Measurements from ENCODE around the gene DDX10. TPM values are rescaled to one million over a fixed set of nuclear protein-coding genes. Genes with fewer than 3 reads are reported as not detected.
A peak's percentile ranks its signal among the peaks of the same experiment; 100 is the strongest.

DDX10 gene
- 31.2 to 38.5 TPM (median 37.8 TPM) in 3 replicates for total RNA-seq

DNA sequence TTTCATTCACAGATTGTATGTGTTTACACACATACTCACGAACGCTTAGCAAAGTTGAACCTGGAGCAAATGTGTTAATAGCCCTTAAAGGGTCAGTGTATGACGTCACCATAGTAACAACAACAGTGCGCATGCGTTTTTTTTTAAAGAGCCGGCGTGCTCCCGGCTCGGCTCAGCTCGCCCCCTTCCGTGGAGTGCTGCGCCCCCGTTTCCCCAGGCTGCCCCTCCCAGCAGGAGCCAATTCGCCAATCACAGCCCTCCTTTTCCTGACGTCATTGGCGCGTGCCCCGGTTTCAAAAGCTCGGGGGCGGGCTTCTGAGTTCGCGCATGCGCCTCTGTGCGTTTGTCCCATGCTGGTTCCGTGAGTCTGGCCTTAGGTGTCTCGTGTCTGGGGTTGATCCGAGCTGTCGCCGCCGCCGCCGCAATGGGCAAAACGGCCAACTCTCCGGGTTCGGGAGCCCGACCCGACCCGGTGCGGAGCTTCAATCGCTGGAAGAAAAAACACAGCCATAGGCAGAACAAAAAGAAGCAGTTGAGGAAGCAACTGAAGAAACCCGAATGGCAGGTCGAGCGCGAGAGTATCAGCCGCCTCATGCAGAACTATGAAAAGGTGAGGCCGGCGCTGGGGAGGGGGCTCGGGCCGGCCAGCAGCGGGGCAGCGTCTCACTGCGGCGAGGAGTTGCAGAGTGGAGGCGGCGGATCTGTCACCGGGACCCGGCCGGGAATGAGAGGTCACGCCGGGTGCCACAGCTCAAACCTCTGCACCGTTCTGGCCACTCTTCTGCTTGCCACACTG is at the start of gene DDX10:
Gene DDX10 (plus strand): TSS at position 340 of the 796 bp plus-strand sequence. CDS start 85 bp downstream, at position 425.
- H3K9me3 Mint-ChIP-seq = no peaks in the 10 kb centered on the region
- TF ChIP-seq, protein P1, sequence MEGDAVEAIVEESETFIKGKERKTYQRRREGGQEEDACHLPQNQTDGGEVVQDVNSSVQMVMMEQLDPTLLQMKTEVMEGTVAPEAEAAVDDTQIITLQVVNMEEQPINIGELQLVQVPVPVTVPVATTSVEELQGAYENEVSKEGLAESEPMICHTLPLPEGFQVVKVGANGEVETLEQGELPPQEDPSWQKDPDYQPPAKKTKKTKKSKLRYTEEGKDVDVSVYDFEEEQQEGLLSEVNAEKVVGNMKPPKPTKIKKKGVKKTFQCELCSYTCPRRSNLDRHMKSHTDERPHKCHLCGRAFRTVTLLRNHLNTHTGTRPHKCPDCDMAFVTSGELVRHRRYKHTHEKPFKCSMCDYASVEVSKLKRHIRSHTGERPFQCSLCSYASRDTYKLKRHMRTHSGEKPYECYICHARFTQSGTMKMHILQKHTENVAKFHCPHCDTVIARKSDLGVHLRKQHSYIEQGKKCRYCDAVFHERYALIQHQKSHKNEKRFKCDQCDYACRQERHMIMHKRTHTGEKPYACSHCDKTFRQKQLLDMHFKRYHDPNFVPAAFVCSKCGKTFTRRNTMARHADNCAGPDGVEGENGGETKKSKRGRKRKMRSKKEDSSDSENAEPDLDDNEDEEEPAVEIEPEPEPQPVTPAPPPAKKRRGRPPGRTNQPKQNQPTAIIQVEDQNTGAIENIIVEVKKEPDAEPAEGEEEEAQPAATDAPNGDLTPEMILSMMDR (IDR thresholded peaks at IDR 0.05; ENCODE audit: unreplicated experiment) = no peak
- no peaks in the 10 kb centered on the region for H3K27me3 Mint-ChIP-seq (ENCODE audit: low read depth)
- H3K36me3 Mint-ChIP-seq = no peaks in the 10 kb centered on the region
- peak; percentile 96 to 99 for DNase-seq (ENCODE audit: low spot score in 2 of 2, unreplicated experiment in 2 of 2)
- peaks cover 29% of the 10 kb centered on the region for H3K4me1 Mint-ChIP-seq
- peak within 1 kb of the TSS; percentile 100 for H3K4me3 Mint-ChIP-seq
- H3K27ac Mint-ChIP-seq = peak within 1 kb of the TSS; percentile 100

DNA sequence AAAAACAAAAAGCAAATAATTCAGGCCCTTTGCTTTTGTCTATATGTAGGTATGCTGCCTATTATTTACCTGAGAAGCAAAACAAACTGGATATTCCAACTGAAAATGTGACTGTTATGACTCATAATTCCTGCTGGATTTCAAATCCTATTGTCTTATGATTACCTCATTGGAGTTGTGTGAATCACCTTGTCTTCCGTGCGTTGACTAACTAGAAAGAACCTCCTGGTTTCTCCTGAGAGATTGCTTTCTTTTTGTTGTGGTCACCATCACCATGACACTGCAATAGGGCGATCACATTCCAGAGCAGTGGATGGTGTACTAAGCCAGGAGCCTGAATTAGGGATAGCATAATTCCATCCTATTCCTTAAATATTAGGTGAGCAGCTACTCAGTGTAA is 48.3 kb upstream of the DDX10 start:
- Mint-ChIP-seq H3K9me3 (no peaks in the 10 kb centered on the region), H3K36me3 (no peaks in the 10 kb centered on the region), H3K27me3 (ENCODE audit: low read depth) (no peaks in the 10 kb centered on the region), H3K27ac (no peak overlapping the region), H3K4me3 (no peak overlapping the region), H3K4me1 (peaks cover 22% of the 10 kb centered on the region)
- DNase-seq (ENCODE audit: low spot score in 2 of 2, unreplicated experiment in 2 of 2) = no peak
- TF ChIP-seq, protein P1 (IDR thresholded peaks at IDR 0.05; ENCODE audit: unreplicated experiment) = no peak

DNA sequence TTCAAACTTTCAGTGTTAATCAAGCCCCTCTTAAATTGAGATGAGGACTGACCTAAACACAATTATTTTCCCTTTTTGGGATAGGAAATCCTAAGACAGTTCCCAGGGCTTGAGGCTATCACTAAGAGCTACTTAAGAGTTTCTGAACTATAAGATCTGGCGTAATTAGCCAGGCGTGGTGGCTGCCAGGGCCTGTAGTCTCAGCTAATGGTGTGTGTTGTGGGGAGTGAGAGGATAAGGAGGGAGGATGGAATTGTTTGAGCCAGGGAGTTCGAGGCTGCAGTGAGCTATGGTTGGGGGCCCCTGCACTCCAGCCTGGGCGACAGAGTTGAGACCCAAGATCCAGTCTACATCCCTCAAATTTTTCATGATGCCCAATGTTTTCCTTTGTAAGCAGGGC is 47.8 kb upstream of the DDX10 start:
- TF ChIP-seq, protein P1 (IDR thresholded peaks at IDR 0.05; ENCODE audit: unreplicated experiment) = no peak
- no peaks in the 10 kb centered on the region for H3K36me3 Mint-ChIP-seq
- H3K27ac Mint-ChIP-seq = no peak overlapping the region
- H3K4me3 Mint-ChIP-seq = no peak overlapping the region
- no peak for DNase-seq (ENCODE audit: low spot score in 2 of 2, unreplicated experiment in 2 of 2)
- H3K4me1 Mint-ChIP-seq = peaks cover 24% of the 10 kb centered on the region
- no peaks in the 10 kb centered on the region for H3K9me3 Mint-ChIP-seq
- H3K27me3 Mint-ChIP-seq (ENCODE audit: low read depth) = no peaks in the 10 kb centered on the region

DNA sequence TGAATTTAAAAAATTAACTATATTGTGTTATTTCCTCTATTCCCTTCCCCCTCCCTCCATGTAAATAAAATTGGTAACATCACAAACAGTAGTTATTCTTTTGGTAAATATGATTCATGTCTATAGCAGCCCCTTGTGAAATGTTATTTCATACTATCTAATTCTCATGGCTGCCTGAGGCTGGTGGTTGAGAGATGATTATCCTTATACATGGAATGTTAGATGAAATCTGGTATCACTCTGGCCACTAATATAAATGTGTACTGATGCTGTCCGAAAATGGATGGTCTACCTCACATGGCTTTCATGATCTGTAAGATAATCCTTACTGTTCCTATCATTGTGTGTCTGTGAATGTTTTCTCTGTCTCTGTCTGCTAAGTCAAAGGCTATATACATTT is 46.3 kb upstream of the DDX10 start:
- Mint-ChIP-seq H3K27ac (peak overlapping the region; percentile 51), H3K4me3 (no peak overlapping the region), H3K9me3 (peaks cover 9% of the 10 kb centered on the region), H3K36me3 (no peaks in the 10 kb centered on the region), H3K4me1 (peaks cover 24% of the 10 kb centered on the region), H3K27me3 (ENCODE audit: low read depth) (no peaks in the 10 kb centered on the region)
- no peak for DNase-seq (ENCODE audit: low spot score in 2 of 2, unreplicated experiment in 2 of 2)
- TF ChIP-seq, protein P1 (IDR thresholded peaks at IDR 0.05; ENCODE audit: unreplicated experiment) = no peak

DNA sequence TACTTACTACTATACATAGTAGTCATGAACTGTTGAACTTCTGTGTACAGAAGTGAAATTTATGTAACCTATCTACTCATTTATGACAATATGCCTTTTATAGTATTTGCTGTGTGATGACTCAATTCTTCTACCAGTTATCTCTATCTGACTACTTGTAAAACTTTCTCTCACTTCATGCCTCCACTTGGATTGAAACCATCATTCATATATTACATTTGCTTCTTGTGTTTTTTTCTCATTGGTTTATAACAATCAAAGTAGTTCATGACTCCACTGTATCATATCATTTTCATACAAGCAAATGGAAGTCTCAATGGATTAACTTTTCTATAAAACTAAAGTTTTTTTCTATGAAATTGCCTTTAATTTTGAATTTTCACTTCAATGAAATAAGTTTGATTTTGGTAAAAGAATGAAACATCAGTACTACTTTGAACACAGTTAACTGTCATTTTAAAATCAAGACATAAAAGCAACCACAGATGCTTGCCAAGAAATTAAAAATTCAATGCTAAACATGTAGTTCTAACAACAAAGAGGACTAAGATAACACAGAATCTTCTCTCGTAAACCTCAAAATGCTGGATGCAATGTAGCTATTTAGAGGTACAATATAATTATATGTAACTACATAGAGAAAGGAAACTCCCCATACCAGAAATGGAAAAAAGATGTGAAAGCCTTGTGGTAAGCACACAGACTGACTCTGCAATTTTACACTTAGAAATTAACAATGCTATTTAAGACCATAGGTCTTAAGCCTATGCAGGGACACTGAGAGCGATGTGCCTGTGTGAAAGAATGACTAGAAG is 43.7 kb upstream of the DDX10 start:
- Mint-ChIP-seq H3K4me3 (no peak overlapping the region), H3K9me3 (peaks cover 18% of the 10 kb centered on the region), H3K27me3 (ENCODE audit: low read depth) (no peaks in the 10 kb centered on the region), H3K27ac (no peak overlapping the region), H3K4me1 (peaks cover 24% of the 10 kb centered on the region), H3K36me3 (no peaks in the 10 kb centered on the region)
- TF ChIP-seq, protein P1 (IDR thresholded peaks at IDR 0.05; ENCODE audit: unreplicated experiment) = no peak
- no peak for DNase-seq (ENCODE audit: low spot score in 2 of 2, unreplicated experiment in 2 of 2)
